Endothelial cell of umbilical vein (primary cell): Measurements from ENCODE around the gene NDUFS6. TPM values are rescaled to one million over a fixed set of nuclear protein-coding genes. Genes with fewer than 3 reads are reported as not detected.

Experiments
- BruUV-seq: library from RNA; stranded (reverse); fragments of 400-500 nt; replicated peaks from 2 replicates; lab custom pipeline; 2021; lab: Mats Ljungman, UMichigan
- CTCF ChIA-PET: fragments of 300-600, 350-600 bp; sonication (Branson Sonifier 250); formaldehyde crosslinking; loops from one replicate; lab custom pipeline; 2021; ENCODE audit warnings: antibody characterized with exemption, inconsistent platforms; lab: Charles Lee
- POLR2A ChIA-PET: fragments of 300-600, 350-600 bp; sonication (Branson Sonifier 250); formaldehyde crosslinking; loops from one replicate; lab custom pipeline; 2021; ENCODE audit warnings: antibody characterized with exemption, inconsistent platforms; lab: Charles Lee
- DNase-seq: peaks from one replicate; pipeline ENCODE4 v3.0.0-alpha.2; 2011; ENCODE audit warnings: low read depth, low spot score
- FAIRE-seq: peaks from 2 replicates; lab custom pipeline; 2011; peaks lifted over from hg19 to GRCh38; lab: Jason Lieb, UNC
- H2AFZ ChIP-seq: 2 replicates; pipeline ENCODE4 v1.6.0; 2012; ENCODE audit warnings: low read depth, low read length, control low read depth, inconsistent platforms
- H3K27ac ChIP-seq: 2 replicates; pipeline ENCODE4 v1.5.1; 2011; ENCODE audit warnings: low read depth, mild to moderate bottlenecking, control low read depth, low read length, moderate library complexity; ENCODE audit not compliant: insufficient read depth
- H3K27me3 ChIP-seq, 2 experiments: 2 replicates each; pipeline versions ENCODE4 v1.6.0 to v1.6.1; 2011; ENCODE audit warnings: low read length in 2 of 2, mixed read lengths in 1 of 2; ENCODE audit not compliant: control insufficient read depth in 2 of 2, insufficient read depth in 2 of 2
- H3K36me3 ChIP-seq, 2 experiments: 2 replicates in 1 of 2; 3 replicates in 1 of 2; pipeline ENCODE4 v1.5.1; 2011; ENCODE audit warnings: low read length in 2 of 2, mild to moderate bottlenecking in 1 of 2, moderate library complexity in 1 of 2; ENCODE audit not compliant: control insufficient read depth in 2 of 2, insufficient read depth in 2 of 2; ENCODE audit errors: extremely low read depth in 1 of 2
- H3K4me1 ChIP-seq: 3 replicates; pipeline ENCODE4 v1.5.1; 2011; ENCODE audit warnings: mild to moderate bottlenecking, low read length; ENCODE audit not compliant: control insufficient read depth, insufficient read depth; ENCODE audit errors: extremely low read depth
- H3K4me2 ChIP-seq: 2 replicates; pipeline ENCODE4 v1.6.1; 2011; ENCODE audit warnings: low read length, control low read depth, mixed read lengths; ENCODE audit not compliant: insufficient read depth
- H3K4me3 ChIP-seq, 3 experiments: fragments of 200-600 bp in 1 of 3; sonication (generic), shearing (Covaris generic) in 1 of 3; replicated peaks in 1 of 3; 2 replicates each; pipeline ENCODE4 v1.5.1; 2011 to 2016; ENCODE audit warnings: control low read depth in 3 of 3, low read length in 3 of 3, mild to moderate bottlenecking in 2 of 3, inconsistent platforms in 1 of 3, low read depth in 1 of 3, moderate library complexity in 1 of 3; ENCODE audit not compliant: insufficient read depth in 1 of 3
- H3K79me2 ChIP-seq: 2 replicates; pipeline ENCODE4 v1.6.0; 2012; ENCODE audit warnings: low read length, inconsistent platforms; ENCODE audit not compliant: control insufficient read depth, insufficient read depth
- H3K9ac ChIP-seq: replicated peaks from 2 replicates; pipeline ENCODE3; 2011; ENCODE audit warnings: low read length, control low read depth; ENCODE audit not compliant: insufficient read depth; ENCODE audit errors: extremely low read depth
- H3K9me1 ChIP-seq: replicated peaks from 3 replicates; pipeline ENCODE4 v1.6.0; 2011; ENCODE audit warnings: mild to moderate bottlenecking, low read length; ENCODE audit not compliant: control insufficient read depth, insufficient read depth; ENCODE audit errors: extremely low read depth
- H3K9me3 ChIP-seq: replicated peaks from 2 replicates; pipeline ENCODE4 v1.5.1; 2012; ENCODE audit warnings: low read length, inconsistent platforms; ENCODE audit not compliant: control insufficient read depth, insufficient read depth
- H4K20me1 ChIP-seq: replicated peaks from 2 replicates; pipeline ENCODE3; 2011; ENCODE audit warnings: mild to moderate bottlenecking, low read length; ENCODE audit not compliant: control insufficient read depth, insufficient read depth; ENCODE audit errors: extremely low read depth
- CTCF ChIP-seq, 2 donors: IDR thresholded peaks; 1 replicate in 1 of 2; 2 replicates in 1 of 2; pipeline ENCODE4 v1.5.1; 2011; ENCODE audit warnings: low read length in 2 of 2, mild to moderate bottlenecking in 2 of 2, moderate library complexity in 2 of 2, control low read depth in 1 of 2, inconsistent platforms in 1 of 2, low read depth in 1 of 2; ENCODE audit not compliant: insufficient read depth in 1 of 2; ENCODE audit errors: extremely low read depth in 1 of 2
- EZH2 ChIP-seq: IDR thresholded peaks from 2 replicates; pipeline ENCODE4 v1.6.1; 2012; ENCODE audit warnings: borderline replicate concordance, low read depth, mild to moderate bottlenecking, moderate library complexity, low read length, inconsistent platforms; ENCODE audit not compliant: severe bottlenecking
- FOS ChIP-seq: IDR thresholded peaks from 2 replicates; pipeline ENCODE4 v1.6.1; 2011; ENCODE audit warnings: mild to moderate bottlenecking, low read length, moderate library complexity, borderline replicate concordance; ENCODE audit not compliant: insufficient read depth
- GATA2 ChIP-seq: IDR thresholded peaks from 2 replicates; pipeline ENCODE4 v1.7.0; 2011; ENCODE audit warnings: low read depth, mild to moderate bottlenecking, moderate library complexity, mixed read lengths, low read length; ENCODE audit not compliant: insufficient read length, insufficient read depth
- JUN ChIP-seq: IDR thresholded peaks from 2 replicates; pipeline ENCODE4 v1.6.1; 2011; ENCODE audit warnings: borderline replicate concordance, low read depth; ENCODE audit not compliant: insufficient read length, insufficient read depth
- MYC ChIP-seq: IDR thresholded peaks from one replicate; pipeline ENCODE4 v1.6.1; 2011; ENCODE audit warnings: mild to moderate bottlenecking, low read depth, low read length
- POLR2A ChIP-seq: IDR thresholded peaks from 2 replicates; pipeline ENCODE4 v1.6.1; 2012; ENCODE audit warnings: low read depth, mild to moderate bottlenecking, control low read depth, low read length
- POLR2AphosphoS5 ChIP-seq: IDR thresholded peaks from 2 replicates; pipeline ENCODE4 v1.6.1; 2012; ENCODE audit warnings: low read depth, mild to moderate bottlenecking, control low read depth, low read length, moderate library complexity; ENCODE audit not compliant: insufficient read depth
- dilution Hi-C: fragments of 300-500 bp; cut with MboI; formaldehyde crosslinking; loops from one replicate; pipeline ENCODE4 v1.15.0; 2019; ENCODE audit warnings: low sequenced_read_pairs; ENCODE audit not compliant: extremely low pct_ligation_motif_present
- intact Hi-C: fragments of 100-400 bp; cut with micrococcal nuclease; formaldehyde crosslinking; loops from one replicate; pipeline ENCODE4 v1.10.0; 2022
- polyA plus RNA-seq, 4 experiments: library from polyadenylated mRNA; depleted of rRNA in 3 of 4; stranded (reverse) in 3 of 4; unstranded in 1 of 4; fragments of >200 nt; gene quantifications; 2 replicates each; pipeline versions ENCODE4 v1.2.1 to v1.2.3, GENCODE V29; 2011 to 2012; ENCODE audit warnings: missing spikeins in 1 of 4
- total RNA-seq: library from RNA; stranded (reverse); gene quantifications from 2 replicates; pipeline ENCODE4 v1.2.3, GENCODE V29; 2021
- TF ChIP-seq, protein P1 (sequence below): IDR thresholded peaks from 2 replicates; pipeline ENCODE4 v1.6.1; 2011; ENCODE audit not compliant: insufficient read depth, insufficient read length

NDUFS6 gene
- total and polyA plus RNA-seq, 2 donors (not counting 3 experiments of a cell fraction or from before 2014, with no cell fraction given): 42.5 to 127 TPM

DNA sequence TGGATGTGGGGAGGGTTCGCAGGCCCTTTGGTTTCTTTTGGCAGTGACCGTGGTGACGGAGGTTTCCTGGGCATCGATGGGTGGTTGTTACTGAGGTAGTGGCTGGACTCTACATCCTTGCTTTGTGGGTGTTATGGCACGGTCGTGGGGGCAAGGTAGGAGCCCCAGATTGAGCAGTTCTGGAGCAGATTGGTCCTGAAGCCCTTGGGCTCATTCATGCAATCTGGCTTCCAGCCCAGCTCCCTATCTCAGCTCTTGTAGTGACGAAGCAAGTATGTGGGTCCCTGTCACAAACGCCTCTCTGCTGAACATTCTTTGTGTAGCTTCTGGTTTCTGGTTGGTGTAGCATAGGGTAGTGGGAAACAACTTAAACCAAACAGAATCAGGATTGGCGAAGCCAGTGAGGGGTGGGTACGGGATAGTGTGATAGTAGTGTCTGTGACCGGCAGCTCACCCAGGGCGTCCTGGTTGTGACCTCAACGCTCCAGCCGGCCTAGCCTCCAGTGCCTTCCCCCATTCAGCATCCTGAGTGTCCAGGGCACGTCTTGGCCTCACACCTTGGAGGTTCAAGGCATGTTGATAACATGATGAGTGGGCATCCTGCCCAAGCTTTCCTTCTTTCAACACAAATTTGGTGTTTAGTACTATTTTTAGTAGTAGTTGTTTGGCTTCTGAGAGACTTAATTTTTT is 2.9 kb downstream of the NDUFS6 start:
- no peak overlapping the region for H3K4me3 ChIP-seq
- H4K20me1 ChIP-seq: no peaks in the 10 kb centered on the region
- no peak overlapping the region for H3K27ac ChIP-seq
- DNase-seq: no peak
- no peak overlapping the region for H3K9ac ChIP-seq
- H3K4me2 ChIP-seq: no peak overlapping the region
- no peaks in the 10 kb centered on the region for H3K27me3 ChIP-seq
- peaks cover 79% of the 10 kb centered on the region for H3K79me2 ChIP-seq
- peaks cover 15% of the 10 kb centered on the region for H3K4me1 ChIP-seq
- BruUV-seq: no TSS peak
- POLR2A ChIA-PET: no interaction called here
- no peaks in the 10 kb centered on the region for H3K9me3 ChIP-seq
- intact Hi-C loops: loop anchor here (5.0 kb wide), 1 partner anchor 1192 kb away; the partner anchor contains the start of gene CEP72
- peaks cover 5 to 39% of the 10 kb centered on the region in 2 experiments for H3K36me3 ChIP-seq
- no peak for FAIRE-seq
- H2AFZ ChIP-seq: no peak overlapping the region
- H3K9me1 ChIP-seq: no peaks in the 10 kb centered on the region
- TF ChIP-seq FOS (no peak), JUN (no peak), EZH2 (no peak), GATA2 (no peak), POLR2A (no peak), POLR2AphosphoS5 (no peak), CTCF (IDR thresholded peaks at IDR 0.05; ENCODE audit: extremely low read depth in 1 of 2, insufficient read depth in 1 of 2, low read depth in 1 of 2, low read length in 2 of 2) (no peak), MYC (no peak)
- TF ChIP-seq, protein P1, sequence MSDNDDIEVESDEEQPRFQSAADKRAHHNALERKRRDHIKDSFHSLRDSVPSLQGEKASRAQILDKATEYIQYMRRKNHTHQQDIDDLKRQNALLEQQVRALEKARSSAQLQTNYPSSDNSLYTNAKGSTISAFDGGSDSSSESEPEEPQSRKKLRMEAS: no peak
- CTCF ChIA-PET: interaction anchor here (2.4 kb wide), 1 partner anchor 40 kb away, joined by 13 read pairs; no protein-coding TSS in a partner anchor
- dilution Hi-C loops: no loop called here
